GM12874 (cell line): ENCODE data around the gene UIMC1.

ENCODE experiments used
- TF ChIP-seq, protein P1 (sequence below): IDR thresholded peaks from 2 replicates; pipeline ENCODE4 v1.5.1; 2011; ENCODE audit warnings: low read depth, mild to moderate bottlenecking, control low read depth, low read length, moderate library complexity; ENCODE audit not compliant: insufficient read depth

Gene UIMC1

DNA sequence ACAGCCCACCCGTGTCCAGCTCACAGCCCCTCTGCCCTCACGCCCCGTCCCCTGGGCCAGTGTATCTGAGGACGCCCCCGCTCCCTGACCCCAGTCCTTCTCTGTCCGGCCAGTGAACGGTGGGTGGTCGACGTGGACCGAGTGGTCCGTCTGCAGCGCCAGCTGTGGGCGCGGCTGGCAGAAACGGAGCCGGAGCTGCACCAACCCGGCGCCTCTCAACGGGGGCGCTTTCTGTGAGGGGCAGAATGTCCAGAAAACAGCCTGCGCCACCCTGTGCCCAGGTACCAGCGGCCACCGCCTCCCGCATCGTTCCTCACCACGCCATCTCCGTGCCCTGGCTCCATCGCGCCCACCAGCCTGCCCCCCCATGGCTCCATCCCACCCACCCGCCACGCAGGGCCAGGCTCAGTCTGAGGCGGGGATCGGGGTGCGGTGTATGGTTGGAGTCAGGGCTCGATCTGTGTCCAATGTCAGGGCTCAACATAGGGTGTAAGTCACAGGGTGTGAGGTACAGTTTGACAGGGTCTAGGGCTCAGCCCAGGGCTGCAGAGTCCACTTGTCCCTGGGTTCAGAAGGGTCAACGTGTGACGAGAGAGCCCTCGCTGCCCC lies 137.0 kb downstream of the UIMC1 start:
- TF ChIP-seq, protein P1, sequence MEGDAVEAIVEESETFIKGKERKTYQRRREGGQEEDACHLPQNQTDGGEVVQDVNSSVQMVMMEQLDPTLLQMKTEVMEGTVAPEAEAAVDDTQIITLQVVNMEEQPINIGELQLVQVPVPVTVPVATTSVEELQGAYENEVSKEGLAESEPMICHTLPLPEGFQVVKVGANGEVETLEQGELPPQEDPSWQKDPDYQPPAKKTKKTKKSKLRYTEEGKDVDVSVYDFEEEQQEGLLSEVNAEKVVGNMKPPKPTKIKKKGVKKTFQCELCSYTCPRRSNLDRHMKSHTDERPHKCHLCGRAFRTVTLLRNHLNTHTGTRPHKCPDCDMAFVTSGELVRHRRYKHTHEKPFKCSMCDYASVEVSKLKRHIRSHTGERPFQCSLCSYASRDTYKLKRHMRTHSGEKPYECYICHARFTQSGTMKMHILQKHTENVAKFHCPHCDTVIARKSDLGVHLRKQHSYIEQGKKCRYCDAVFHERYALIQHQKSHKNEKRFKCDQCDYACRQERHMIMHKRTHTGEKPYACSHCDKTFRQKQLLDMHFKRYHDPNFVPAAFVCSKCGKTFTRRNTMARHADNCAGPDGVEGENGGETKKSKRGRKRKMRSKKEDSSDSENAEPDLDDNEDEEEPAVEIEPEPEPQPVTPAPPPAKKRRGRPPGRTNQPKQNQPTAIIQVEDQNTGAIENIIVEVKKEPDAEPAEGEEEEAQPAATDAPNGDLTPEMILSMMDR: no peak

DNA sequence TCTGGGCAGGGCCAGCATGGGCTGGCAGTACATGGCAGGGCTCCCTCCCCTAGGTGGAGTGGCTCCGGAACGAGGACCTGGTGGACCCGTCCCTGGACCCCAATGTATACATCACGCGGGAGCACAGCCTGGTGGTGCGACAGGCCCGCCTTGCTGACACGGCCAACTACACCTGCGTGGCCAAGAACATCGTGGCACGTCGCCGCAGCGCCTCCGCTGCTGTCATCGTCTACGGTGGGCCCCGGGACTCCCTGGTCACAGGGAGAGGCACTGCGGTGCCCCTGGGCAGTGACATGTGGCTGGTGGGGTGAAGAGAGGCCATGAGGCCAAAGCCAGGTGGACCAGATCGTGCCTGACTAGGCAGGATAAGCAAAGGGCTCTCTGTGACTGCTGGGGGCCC lies 137.8 kb downstream of the UIMC1 start:
- TF ChIP-seq, protein P1: no peak

DNA sequence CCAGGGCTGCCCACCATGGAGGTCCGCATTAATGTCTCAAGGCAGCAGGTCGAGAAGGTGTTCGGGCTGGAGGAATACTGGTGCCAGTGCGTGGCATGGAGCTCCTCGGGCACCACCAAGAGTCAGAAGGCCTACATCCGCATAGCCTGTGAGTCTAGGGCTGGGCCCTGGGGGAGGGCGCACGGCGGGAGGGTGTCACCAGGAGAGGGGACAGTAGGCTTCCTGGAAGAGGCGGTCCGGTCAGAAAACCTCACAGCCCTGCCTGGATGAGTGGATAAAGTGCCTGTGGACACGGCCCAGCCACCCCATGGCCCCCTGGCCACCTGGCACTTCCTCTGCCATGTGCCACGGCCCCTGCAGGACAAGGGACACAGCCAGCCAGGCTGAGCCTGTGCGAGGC lies 138.5 kb downstream of the UIMC1 start:
- TF ChIP-seq, protein P1: no peak

DNA sequence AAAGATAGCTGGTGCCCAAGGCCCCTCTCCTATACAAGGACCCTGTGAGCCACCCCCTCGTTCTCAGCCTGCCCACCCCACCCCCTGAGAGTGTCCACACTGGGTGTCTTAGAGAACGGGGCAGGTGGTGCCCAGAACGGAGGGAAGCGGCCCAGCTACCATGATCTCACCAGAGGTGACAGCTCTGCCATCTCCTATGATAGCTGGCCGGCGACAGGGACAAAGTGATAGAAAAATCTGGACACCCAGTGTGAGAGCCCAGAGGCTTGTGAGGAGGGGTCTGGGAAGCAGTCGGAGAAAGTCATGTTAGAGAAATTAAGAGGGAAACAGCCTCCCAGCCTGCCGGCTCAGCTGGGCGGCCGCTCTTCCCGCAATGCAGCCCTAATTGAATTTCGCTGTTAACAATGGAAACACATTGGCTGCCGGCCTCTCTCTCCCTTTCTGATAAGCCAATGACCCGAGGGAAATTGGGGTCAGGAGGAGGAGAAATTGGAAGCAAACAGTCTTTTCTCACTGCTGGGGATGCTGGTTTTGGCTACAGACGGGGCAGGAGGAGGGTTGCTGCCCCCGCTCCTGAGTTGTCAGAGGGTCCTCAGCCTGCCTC lies 139.8 kb downstream of the UIMC1 start:
- TF ChIP-seq, protein P1: no peak

DNA sequence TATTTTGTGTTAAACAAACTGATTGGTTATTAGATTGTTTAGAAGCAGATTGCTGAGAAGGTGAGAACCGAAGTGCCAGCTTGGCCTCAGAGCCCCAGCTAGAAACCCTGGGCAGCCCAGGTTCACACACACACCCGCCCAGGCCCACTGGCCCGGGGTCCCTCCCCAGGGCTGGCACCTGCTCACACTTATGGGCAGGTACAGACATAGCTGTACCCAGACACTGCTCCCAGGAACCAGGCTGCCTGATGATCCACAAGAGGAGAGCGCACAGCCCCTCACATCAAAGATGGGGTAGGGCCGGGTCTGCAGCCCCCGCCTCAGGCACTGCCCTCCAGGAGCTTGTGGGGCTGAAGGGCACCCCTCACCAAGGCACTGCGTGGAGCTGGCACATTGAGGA lies 140.6 kb downstream of the UIMC1 start:
- TF ChIP-seq, protein P1: no peak

DNA sequence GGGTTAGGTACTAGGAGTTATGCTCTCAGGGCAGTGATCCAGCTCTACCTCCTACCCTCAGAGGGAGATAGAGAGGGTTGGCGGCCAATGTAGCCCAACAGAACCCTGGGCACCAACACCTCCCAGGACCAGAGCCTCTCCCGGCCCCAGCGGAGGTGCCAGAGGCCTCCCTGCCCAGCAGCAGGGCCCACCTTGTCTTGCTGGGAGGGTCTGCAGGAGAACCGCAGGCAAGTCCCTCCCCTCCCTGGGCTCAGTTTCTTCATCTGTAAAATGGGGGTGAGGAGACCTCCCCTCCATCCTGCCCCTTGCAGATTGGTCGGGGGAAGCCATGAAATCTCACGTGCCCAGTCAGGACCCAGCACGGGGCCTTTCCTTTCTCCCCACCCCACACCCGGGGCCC lies 141.8 kb downstream of the UIMC1 start:
- TF ChIP-seq, protein P1: no peak

DNA sequence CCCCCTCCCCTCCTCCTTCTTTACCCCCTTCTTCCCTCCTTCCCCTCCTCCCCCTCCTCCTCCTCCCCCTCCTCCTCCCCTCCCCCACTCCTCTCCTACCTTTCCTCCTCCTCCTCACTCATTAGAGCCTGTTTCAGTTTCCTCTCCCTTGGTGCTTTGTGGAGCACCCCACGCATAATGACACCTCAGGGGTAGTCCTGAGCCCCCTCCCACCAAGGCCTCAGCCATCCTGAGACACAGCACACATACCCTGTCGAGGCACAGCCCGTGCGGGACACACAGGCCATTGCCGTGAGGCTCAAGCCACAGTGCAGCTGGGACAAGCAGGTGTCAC lies 142.8 kb downstream of the UIMC1 start:
- TF ChIP-seq, protein P1: no peak
